NCI-H1105 (cell line): ENCODE measurements around the gene FCRL5.
"Not testable (repeated sequence)": the region's sequence is repeated elsewhere in the genome, so short reads cannot be mapped to it uniquely, and the experiment has no call there.

Experiments
- DNase-seq: peaks from one replicate; lab custom pipeline; 2025; lab: John Stamatoyannopoulos, UW

FCRL5 gene

GRCh38 chr1:157487504-157487903 lies 64.8 kb downstream of the FCRL5 start:
- DNase-seq, result no peak

GRCh38 chr1:157487096-157487495 lies 65.2 kb downstream of the FCRL5 start:
- DNase-seq, result no peak

GRCh38 chr1:157486400-157486799 lies 65.9 kb downstream of the FCRL5 start:
- DNase-seq, result not testable (repeated sequence)

GRCh38 chr1:157485793-157486192 lies 66.5 kb downstream of the FCRL5 start:
- DNase-seq, result no peak

- DNase-seq, result no peak
Observed at GRCh38 chr1:157484573-157484972, 67.7 kb downstream of the FCRL5 start.

- DNase-seq, result no peak
Observed at GRCh38 chr1:157483635-157484034, 68.7 kb downstream of the FCRL5 start.

- DNase-seq, result no peak
Observed at GRCh38 chr1:157482717-157483116, 69.6 kb downstream of the FCRL5 start.

GRCh38 chr1:157482174-157482573 lies 70.1 kb downstream of the FCRL5 start:
- DNase-seq, result no peak

GRCh38 chr1:157478030-157478429 lies 74.3 kb downstream of the FCRL5 start:
- DNase-seq, result no peak

- no peak for DNase-seq
Observed at GRCh38 chr1:157477419-157477818, 74.9 kb downstream of the FCRL5 start.

- no peak for DNase-seq
Observed at GRCh38 chr1:157472959-157473358, 79.4 kb downstream of the FCRL5 start.

GRCh38 chr1:157472056-157472701 lies 80.1 kb downstream of the FCRL5 start:
- no peak for DNase-seq

- no peak for DNase-seq
Observed at GRCh38 chr1:157471531-157471930, 80.8 kb downstream of the FCRL5 start.

GRCh38 chr1:157469752-157470675 lies 82.3 kb downstream of the FCRL5 start:
- no peak for DNase-seq

GRCh38 chr1:157469300-157469699 lies 83.0 kb downstream of the FCRL5 start:
- DNase-seq, result no peak

GRCh38 chr1:157466011-157466410 lies 86.3 kb downstream of the FCRL5 start:
- no peak for DNase-seq
